ENCODE measurements around the gene GNB3. TPM values are rescaled to one million over a fixed set of nuclear protein-coding genes. Genes with fewer than 3 reads are reported as not detected.

GNB3 gene
- total RNA-seq, 4 donors from 2014 or later, result 0.39 to 3.0 (median 2.1) TPM

- intact Hi-C loops (cut with DNase I), result no loop called here
- no peaks in the 10 kb centered on the region for H3K9me3 ChIP-seq
- H3K27ac ChIP-seq, result no peak overlapping the region
- H3K4me1 ChIP-seq, result peaks cover 0 to 12% of the 10 kb centered on the region in 2 donors
- H3K4me3 ChIP-seq (replicated peaks in 1 of 3), result no peak overlapping the region
- no peak for DNase-seq
- WGBS, 2 donors, result 83 to 86% methylated on average over 11 to 12 of the region's 13 CpGs
- no peak for TF ChIP-seq CTCF (IDR thresholded peaks at IDR 0.05)
- no peak for TF ChIP-seq POLR2A (IDR thresholded peaks at IDR 0.05)
- H3K27me3 ChIP-seq, result no peaks in the 10 kb centered on the region
- no peaks in the 10 kb centered on the region for H3K36me3 ChIP-seq
These were observed 21.4 kb upstream of the GNB3 start for GRCh38 chr12:6819106-6820030.

GRCh38 chr12:6820166-6820565 lies 20.6 kb upstream of the GNB3 start:
- no peak for DNase-seq
- Histone ChIP-seq H3K27me3 (no peaks in the 10 kb centered on the region), H3K4me3 (replicated peaks in 1 of 3) (no peak overlapping the region), H3K9me3 (no peaks in the 10 kb centered on the region), H3K27ac (no peak overlapping the region), H3K36me3 (no peaks in the 10 kb centered on the region), H3K4me1 (peaks cover 0 to 12% of the 10 kb centered on the region in 2 donors)
- intact Hi-C loops (cut with DNase I), result no loop called here
- TF ChIP-seq CTCF (IDR thresholded peaks at IDR 0.05), result no peak
- no peak for TF ChIP-seq POLR2A (IDR thresholded peaks at IDR 0.05)
- 80 to 81% methylated on average over 4 to 5 of the region's 5 CpGs for WGBS, 2 donors

DNA sequence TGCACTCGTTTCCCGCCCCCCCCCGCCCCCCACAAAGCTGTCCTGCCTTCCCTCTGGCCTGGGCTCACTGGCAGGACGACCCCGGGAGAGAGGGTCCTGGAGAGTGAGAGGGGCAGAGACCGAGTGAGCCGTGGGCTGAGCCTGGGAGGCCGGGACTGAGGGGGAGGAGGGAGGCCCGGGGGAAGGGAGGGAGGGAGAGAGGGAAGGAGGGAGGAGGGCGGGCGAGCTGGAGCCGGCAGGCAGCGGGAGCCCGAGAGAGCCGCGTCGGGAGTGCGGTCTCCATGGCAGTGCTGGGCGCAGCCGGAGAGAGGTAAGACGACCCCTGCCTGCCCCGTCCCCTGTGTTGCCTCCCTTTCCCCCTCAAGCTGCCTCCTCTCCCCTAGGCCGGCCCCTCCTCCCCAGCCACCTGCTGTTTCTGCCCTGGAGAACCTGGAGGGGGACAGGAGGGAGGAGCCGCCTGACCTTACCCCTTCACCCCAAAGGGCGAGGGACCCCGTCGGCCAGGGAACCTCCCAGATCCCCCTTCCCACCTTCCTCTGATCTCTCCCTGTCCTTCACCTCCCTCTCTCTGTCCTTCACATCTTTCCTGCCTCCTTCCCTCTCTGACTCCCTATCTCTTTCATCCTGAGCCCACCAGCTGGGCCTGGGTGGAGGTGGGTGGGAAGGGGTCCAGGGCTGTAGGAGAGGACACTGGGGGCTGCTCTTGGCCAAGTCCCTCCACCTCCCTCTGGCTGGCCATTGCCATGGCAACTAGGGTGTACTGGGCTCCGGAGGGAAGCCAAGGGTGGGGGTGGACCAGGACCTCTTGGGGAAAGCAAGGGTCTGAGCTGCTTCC lies 18.9 kb upstream of the GNB3 start, which contains the start of gene GPR162:
TSS of gene GPR162 (plus strand) at position 231 of the 835 bp plus-strand sequence. CDS start 2,078 bp downstream, outside the sequence.
- TF ChIP-seq CTCF (IDR thresholded peaks at IDR 0.05), result no peak
- no peak for TF ChIP-seq POLR2A (IDR thresholded peaks at IDR 0.05)
- Histone ChIP-seq H3K4me3 (replicated peaks in 1 of 3) (peak within 1 kb of the TSS in 1 of 3 donors; percentile 34), H3K36me3 (no peaks in the 10 kb centered on the region), H3K4me1 (peaks cover 0 to 12% of the 10 kb centered on the region in 2 donors), H3K27me3 (no peaks in the 10 kb centered on the region), H3K27ac (no peak within 1 kb of the TSS), H3K9me3 (no peaks in the 10 kb centered on the region)
- 2 to 8% methylated on average over 10 to 23 of the region's 28 CpGs for WGBS, 2 donors
- intact Hi-C loops (cut with DNase I), result no loop called here
- DNase-seq, result peak; percentile 32 to 49

GRCh38 chr12:6822426-6823135 lies 18.1 kb upstream of the GNB3 start:
- TF ChIP-seq CTCF (IDR thresholded peaks at IDR 0.05) (no peak), POLR2A (IDR thresholded peaks at IDR 0.05) (no peak)
- WGBS, 2 donors, result 46 to 47% methylated on average over 7 of the region's 7 CpGs

More at GRCh38 chr12:6822426-6823135, 18.1 kb upstream of the GNB3 start:
- H3K36me3 ChIP-seq, result no peaks in the 10 kb centered on the region
- intact Hi-C loops (cut with DNase I), result no loop called here
- peaks cover 6 to 19% of the 10 kb centered on the region in 2 donors for H3K4me1 ChIP-seq
- H3K27me3 ChIP-seq, result no peaks in the 10 kb centered on the region
- H3K27ac ChIP-seq, result no peak overlapping the region
- DNase-seq, result no peak
- H3K4me3 ChIP-seq (replicated peaks in 1 of 3), result no peak overlapping the region
- H3K9me3 ChIP-seq, result no peaks in the 10 kb centered on the region

Measured in thyroid gland (tissue), 4 donors.